Endodermal cell (in vitro differentiated cells): ENCODE measurements around the gene TRRAP. TPM values are rescaled to one million over a fixed set of nuclear protein-coding genes. Genes with fewer than 3 reads are reported as not detected.

Experiments used
- DNase-seq: peaks from one replicate; pipeline ENCODE4 v3.0.0-alpha.2; 2017
- H3K27ac ChIP-seq: 2 replicates; pipeline ENCODE4 v1.5.1; 2013; ENCODE audit warnings: mild to moderate bottlenecking, low read depth, low read length, moderate library complexity
- H3K27me3 ChIP-seq: 2 replicates; pipeline ENCODE4 v1.6.1; 2013; ENCODE audit warnings: mild to moderate bottlenecking, low read length, moderate library complexity; ENCODE audit not compliant: insufficient read depth, control insufficient read depth, poor library complexity, severe bottlenecking
- H3K36me3 ChIP-seq: 2 replicates; pipeline ENCODE4 v1.7.0; 2013; ENCODE audit warnings: mild to moderate bottlenecking, low read length, moderate library complexity; ENCODE audit not compliant: control insufficient read depth, insufficient read depth
- H3K4me1 ChIP-seq: one replicate; pipeline ENCODE4 v1.7.0; 2013; ENCODE audit warnings: low read length; ENCODE audit not compliant: control insufficient read depth, insufficient read depth
- H3K4me3 ChIP-seq: 2 replicates; pipeline ENCODE4 v1.5.1; 2013; ENCODE audit warnings: mild to moderate bottlenecking, low read length, moderate library complexity
- H3K9ac ChIP-seq: 2 replicates; pipeline ENCODE4 v1.6.1; 2013; ENCODE audit warnings: mild to moderate bottlenecking, low read length, moderate library complexity; ENCODE audit not compliant: poor library complexity, severe bottlenecking; ENCODE audit errors: extremely low read depth
- H3K9me3 ChIP-seq: 2 replicates; pipeline ENCODE4 v1.6.1; 2013; ENCODE audit warnings: mild to moderate bottlenecking, low read length, moderate library complexity; ENCODE audit not compliant: control insufficient read depth
- H3K27ac Mint-ChIP-seq: 2 replicates; pipeline ENCODE4 v1.8.0; 2020; ENCODE audit warnings: mixed read lengths
- H3K27me3 Mint-ChIP-seq: 2 replicates; pipeline ENCODE4 v1.8.0; 2021; ENCODE audit warnings: mild to moderate bottlenecking, mixed read lengths; ENCODE audit not compliant: insufficient read depth
- H3K36me3 Mint-ChIP-seq: 2 replicates; pipeline ENCODE4 v1.8.0; 2020; ENCODE audit warnings: low read depth, mixed read lengths
- H3K4me1 Mint-ChIP-seq: 2 replicates; pipeline ENCODE4 v1.8.0; 2020; ENCODE audit warnings: mixed read lengths
- H3K4me3 Mint-ChIP-seq: 2 replicates; pipeline ENCODE4 v1.8.0; 2020; ENCODE audit warnings: mild to moderate bottlenecking, moderate library complexity, mixed read lengths
- H3K9me3 Mint-ChIP-seq: 2 replicates; pipeline ENCODE4 v1.8.0; 2020; ENCODE audit warnings: mild to moderate bottlenecking, mixed read lengths
- WGBS, 2 experiments: methylation state at CpG; one replicate each; pipeline versions ENCODE4 v1.1.5 to v1.1.7; 2013; ENCODE audit warnings: missing lambda C conversion rate in 2 of 2, mixed read lengths in 1 of 2; ENCODE audit not compliant: insufficient coverage in 1 of 2, insufficient read length in 1 of 2; 5-methylcytosine and 5-hydroxymethylcytosine counted together
- total RNA-seq, 2 donors: library from RNA; stranded (reverse); fragmentation: NEBNext Ultra II Directional in 1 of 2; extraction: Animal tissue kit (Norgen Biotek cat#: 25700) in 1 of 2; gene quantifications; 2 replicates in 1 of 2; 3 replicates in 1 of 2; pipeline ENCODE4 v1.2.1, GENCODE V29; 2021
- TF ChIP-seq, protein P1 (sequence below): fragments of 200-600 bp; sonication (generic); conservative IDR thresholded peaks from 2 replicates; pipeline ENCODE4 v1.5.0; 2021; ENCODE audit warnings: antibody characterized with exemption, mild to moderate bottlenecking

The TRRAP gene
- total RNA-seq, 2 donors from 2014 or later: 64.3 to 68.8 TPM

DNA sequence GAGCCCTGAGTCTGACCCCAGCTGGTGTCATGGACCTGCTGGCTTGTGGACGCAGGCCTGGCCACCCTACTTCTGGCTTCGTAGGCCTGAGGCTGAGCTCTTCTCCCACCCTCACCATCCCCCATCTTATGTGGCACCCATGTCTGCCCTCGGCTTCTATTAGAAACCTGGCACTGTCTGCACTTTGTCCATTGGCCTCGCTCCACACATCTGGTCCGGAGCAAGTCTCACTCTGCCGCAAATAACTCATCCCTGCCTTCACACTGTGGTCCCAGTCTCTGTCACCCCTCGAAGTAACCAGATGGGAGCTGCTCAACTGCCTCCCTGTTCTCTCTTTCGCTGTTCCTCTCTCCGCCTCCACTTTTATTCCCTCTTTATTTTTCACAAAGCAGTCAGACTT, 78.6 kb downstream of the TRRAP start:
- Histone ChIP-seq H3K36me3 (peaks cover 95% of the 10 kb centered on the region), H3K9ac (no peak overlapping the region), H3K27me3 (no peaks in the 10 kb centered on the region), H3K4me3 (no peak overlapping the region), H3K27ac (no peak overlapping the region), H3K4me1 (no peaks in the 10 kb centered on the region), H3K9me3 (no peaks in the 10 kb centered on the region)
- no peaks in the 10 kb centered on the region for H3K9me3 Mint-ChIP-seq
- WGBS, 2 experiments: 93 to 96% methylated on average over 9 of the region's 9 CpGs
- peaks cover 95% of the 10 kb centered on the region for H3K36me3 Mint-ChIP-seq
- TF ChIP-seq, protein P1, sequence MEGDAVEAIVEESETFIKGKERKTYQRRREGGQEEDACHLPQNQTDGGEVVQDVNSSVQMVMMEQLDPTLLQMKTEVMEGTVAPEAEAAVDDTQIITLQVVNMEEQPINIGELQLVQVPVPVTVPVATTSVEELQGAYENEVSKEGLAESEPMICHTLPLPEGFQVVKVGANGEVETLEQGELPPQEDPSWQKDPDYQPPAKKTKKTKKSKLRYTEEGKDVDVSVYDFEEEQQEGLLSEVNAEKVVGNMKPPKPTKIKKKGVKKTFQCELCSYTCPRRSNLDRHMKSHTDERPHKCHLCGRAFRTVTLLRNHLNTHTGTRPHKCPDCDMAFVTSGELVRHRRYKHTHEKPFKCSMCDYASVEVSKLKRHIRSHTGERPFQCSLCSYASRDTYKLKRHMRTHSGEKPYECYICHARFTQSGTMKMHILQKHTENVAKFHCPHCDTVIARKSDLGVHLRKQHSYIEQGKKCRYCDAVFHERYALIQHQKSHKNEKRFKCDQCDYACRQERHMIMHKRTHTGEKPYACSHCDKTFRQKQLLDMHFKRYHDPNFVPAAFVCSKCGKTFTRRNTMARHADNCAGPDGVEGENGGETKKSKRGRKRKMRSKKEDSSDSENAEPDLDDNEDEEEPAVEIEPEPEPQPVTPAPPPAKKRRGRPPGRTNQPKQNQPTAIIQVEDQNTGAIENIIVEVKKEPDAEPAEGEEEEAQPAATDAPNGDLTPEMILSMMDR: no peak
- H3K27me3 Mint-ChIP-seq: no peaks in the 10 kb centered on the region
- no peak for DNase-seq
- H3K27ac Mint-ChIP-seq: no peak overlapping the region
- H3K4me1 Mint-ChIP-seq: no peaks in the 10 kb centered on the region
- no peak overlapping the region for H3K4me3 Mint-ChIP-seq

DNA sequence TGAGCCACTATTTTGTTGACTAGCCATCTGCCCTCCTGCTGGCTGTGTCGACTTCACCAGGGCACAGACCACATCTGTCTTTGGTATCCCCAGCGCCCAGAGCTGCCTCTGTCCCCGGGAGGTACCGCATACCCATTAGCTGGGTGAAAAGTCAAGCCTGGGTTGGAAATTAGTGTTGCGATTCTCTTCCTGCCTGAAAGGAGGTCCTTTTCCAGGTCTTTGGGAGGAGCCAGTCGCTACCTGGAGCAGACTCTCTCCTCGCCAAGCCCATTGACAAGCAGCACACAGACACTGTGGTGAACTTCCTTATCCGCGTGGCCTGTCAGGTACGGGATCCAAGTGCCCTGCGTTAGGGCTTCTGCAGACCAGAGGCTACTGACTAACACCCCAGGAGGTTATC, 79.4 kb downstream of the TRRAP start:
- no peak for DNase-seq
- WGBS, 2 experiments: 95 to 96% methylated on average over 7 to 11 of the region's 11 CpGs

DNA sequence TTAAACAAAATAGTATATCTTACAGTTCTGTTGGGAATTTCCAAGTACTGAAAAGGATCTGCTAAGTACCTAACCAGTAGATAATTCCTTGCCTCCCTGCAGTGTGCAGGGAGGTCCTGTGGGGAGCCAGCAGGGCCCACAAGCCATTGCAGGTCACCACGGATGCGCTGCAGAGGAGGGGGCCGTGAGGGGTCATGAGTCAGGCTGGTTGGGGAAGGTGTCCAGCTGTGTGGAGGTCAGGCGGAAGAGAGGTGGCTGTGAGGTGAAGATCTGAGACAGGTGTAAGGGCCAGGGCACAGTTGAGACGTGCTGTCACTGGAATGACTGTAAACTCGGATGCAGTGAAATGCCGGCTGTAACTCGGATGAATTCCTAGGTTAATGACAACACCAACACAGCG, 80.6 kb downstream of the TRRAP start:
- Mint-ChIP-seq H3K4me1 (no peaks in the 10 kb centered on the region), H3K9me3 (no peaks in the 10 kb centered on the region), H3K27ac (peak overlapping the region; percentile 44), H3K36me3 (peaks cover 91% of the 10 kb centered on the region), H3K27me3 (no peaks in the 10 kb centered on the region), H3K4me3 (no peak overlapping the region)
- H3K4me1 ChIP-seq: no peaks in the 10 kb centered on the region
- TF ChIP-seq, protein P1: no peak
- DNase-seq: no peak
- no peak overlapping the region for H3K9ac ChIP-seq
- H3K27me3 ChIP-seq: no peaks in the 10 kb centered on the region
- H3K27ac ChIP-seq: no peak overlapping the region
- 93 to 96% methylated on average over 8 to 9 of the region's 9 CpGs for WGBS, 2 experiments
- no peak overlapping the region for H3K4me3 ChIP-seq
- no peaks in the 10 kb centered on the region for H3K9me3 ChIP-seq
- H3K36me3 ChIP-seq: peaks cover 97% of the 10 kb centered on the region

More for the DNA sequence above, 79.4 kb downstream of the TRRAP start:
- TF ChIP-seq, protein P1: no peak
- H3K4me1 Mint-ChIP-seq: no peaks in the 10 kb centered on the region
- H3K9me3 Mint-ChIP-seq: no peaks in the 10 kb centered on the region
- Histone ChIP-seq H3K27ac (no peak overlapping the region), H3K9ac (no peak overlapping the region), H3K4me3 (no peak overlapping the region), H3K9me3 (no peaks in the 10 kb centered on the region), H3K4me1 (no peaks in the 10 kb centered on the region), H3K36me3 (peaks cover 99% of the 10 kb centered on the region), H3K27me3 (no peaks in the 10 kb centered on the region)
- peak overlapping the region; percentile 22 for H3K27ac Mint-ChIP-seq
- no peaks in the 10 kb centered on the region for H3K27me3 Mint-ChIP-seq
- no peak overlapping the region for H3K4me3 Mint-ChIP-seq
- H3K36me3 Mint-ChIP-seq: peaks cover 95% of the 10 kb centered on the region
